Mesenchymal stem cell (in vitro differentiated cells and primary cell): ENCODE results near the gene CXCR3.

Experiments used
- DNase-seq: peaks from one replicate; pipeline ENCODE4 v3.0.0-alpha.2; 2013
- H2AFZ ChIP-seq: one replicate; pipeline ENCODE4 v1.6.1; 2013; ENCODE audit warnings: low read depth, mild to moderate bottlenecking, control low read depth, inconsistent platforms, low read length, moderate library complexity
- H2AK5ac ChIP-seq: 2 replicates; pipeline ENCODE4 v1.6.1; 2013; ENCODE audit warnings: low read length, moderate library complexity, mild to moderate bottlenecking, inconsistent platforms; ENCODE audit not compliant: severe bottlenecking
- H2BK120ac ChIP-seq: one replicate; pipeline ENCODE4 v1.6.1; 2013; ENCODE audit warnings: low read depth, mild to moderate bottlenecking, inconsistent platforms, low read length, moderate library complexity
- H2BK12ac ChIP-seq, 2 experiments: one replicate each; pipeline ENCODE4 v1.6.1; 2013; ENCODE audit warnings: inconsistent platforms in 2 of 2, low read length in 2 of 2, mild to moderate bottlenecking in 2 of 2, moderate library complexity in 2 of 2, control low read depth in 1 of 2
- H2BK15ac ChIP-seq: one replicate; pipeline ENCODE4 v1.6.1; 2013; ENCODE audit warnings: mild to moderate bottlenecking, low read depth, inconsistent platforms; ENCODE audit not compliant: poor library complexity, severe bottlenecking
- H2BK5ac ChIP-seq: 2 replicates; pipeline ENCODE4 v1.6.1; 2013; ENCODE audit warnings: low read depth, mild to moderate bottlenecking, low read length, control low read depth, inconsistent platforms; ENCODE audit not compliant: poor library complexity, severe bottlenecking
- H3K14ac ChIP-seq, 2 experiments: one replicate each; pipeline ENCODE4 v1.6.1; 2013; ENCODE audit warnings: inconsistent platforms in 2 of 2, low read length in 2 of 2, control low read depth in 1 of 2, mild to moderate bottlenecking in 1 of 2, moderate library complexity in 1 of 2
- H3K18ac ChIP-seq, 2 experiments: one replicate each; pipeline ENCODE4 v1.6.1; 2013; ENCODE audit warnings: inconsistent platforms in 2 of 2, low read length in 2 of 2, control low read depth in 1 of 2, low read depth in 1 of 2, mild to moderate bottlenecking in 1 of 2
- H3K23ac ChIP-seq, 2 experiments: one replicate each; pipeline ENCODE4 v1.6.1; 2013; ENCODE audit warnings: inconsistent platforms in 2 of 2, low read length in 2 of 2, mild to moderate bottlenecking in 2 of 2, moderate library complexity in 2 of 2, control low read depth in 1 of 2
- H3K27ac ChIP-seq: 2 replicates; pipeline ENCODE4 v1.5.1; 2013; ENCODE audit warnings: mild to moderate bottlenecking, moderate library complexity, low read length, control low read depth, inconsistent platforms; ENCODE audit not compliant: poor library complexity, severe bottlenecking
- H3K27me3 ChIP-seq, 2 experiments: 2 replicates each; pipeline versions ENCODE4 v1.6.1 to v1.7.0; 2013; ENCODE audit warnings: low read length in 2 of 2, mild to moderate bottlenecking in 2 of 2, moderate library complexity in 2 of 2, control low read depth in 1 of 2, inconsistent platforms in 1 of 2; ENCODE audit not compliant: control insufficient read depth in 1 of 2, insufficient read depth in 1 of 2
- H3K36me3 ChIP-seq, 2 experiments: 2 replicates each; pipeline versions ENCODE4 v1.6.1 to v1.7.0; 2013; ENCODE audit warnings: low read length in 2 of 2, control low read depth in 1 of 2, inconsistent platforms in 1 of 2, low read depth in 1 of 2, mild to moderate bottlenecking in 1 of 2; ENCODE audit not compliant: insufficient read depth in 2 of 2, control insufficient read depth in 1 of 2
- H3K4ac ChIP-seq, 2 experiments: one replicate each; pipeline ENCODE4 v1.6.1; 2013; ENCODE audit warnings: inconsistent platforms in 2 of 2, low read length in 2 of 2, mild to moderate bottlenecking in 2 of 2, moderate library complexity in 2 of 2, control low read depth in 1 of 2, low read depth in 1 of 2
- H3K4me1 ChIP-seq: 2 replicates; pipeline ENCODE4 v1.6.1; 2013; ENCODE audit warnings: low read depth, low read length, control low read depth; ENCODE audit not compliant: control insufficient read depth, insufficient read depth
- H3K4me2 ChIP-seq: 2 replicates; pipeline ENCODE4 v1.6.1; 2013; ENCODE audit warnings: low read length, mild to moderate bottlenecking, inconsistent platforms; ENCODE audit not compliant: poor library complexity, severe bottlenecking
- H3K4me3 ChIP-seq, 2 experiments: 2 replicates each; pipeline versions ENCODE4 v1.5.1 to v1.7.0; 2013; ENCODE audit warnings: low read length in 2 of 2, mild to moderate bottlenecking in 2 of 2, control low read depth in 1 of 2, low read depth in 1 of 2; ENCODE audit not compliant: insufficient read depth in 1 of 2
- H3K79me1 ChIP-seq: replicated peaks from 2 replicates; pipeline ENCODE4 v1.6.1; 2013; ENCODE audit warnings: mild to moderate bottlenecking, control low read depth, low read length, inconsistent platforms; ENCODE audit not compliant: poor library complexity, severe bottlenecking
- H3K9ac ChIP-seq: 2 replicates; pipeline ENCODE4 v1.7.0; 2013; ENCODE audit warnings: mild to moderate bottlenecking, low read length, moderate library complexity
- H3K9me3 ChIP-seq: 2 replicates; pipeline ENCODE4 v1.7.0; 2013; ENCODE audit warnings: mild to moderate bottlenecking, low read length; ENCODE audit not compliant: control insufficient read depth
- H4K8ac ChIP-seq: one replicate; pipeline ENCODE4 v1.6.1; 2013; ENCODE audit warnings: inconsistent platforms, mild to moderate bottlenecking, low read length, moderate library complexity
- H4K91ac ChIP-seq: one replicate; pipeline ENCODE4 v1.6.1; 2013; ENCODE audit warnings: mild to moderate bottlenecking, low read length, inconsistent platforms
- WGBS: methylation state at CpG from one replicate; pipeline ENCODE4 v1.1.7; 2013; ENCODE audit warnings: mixed read lengths; 5-methylcytosine and 5-hydroxymethylcytosine counted together

The CXCR3 gene

DNA sequence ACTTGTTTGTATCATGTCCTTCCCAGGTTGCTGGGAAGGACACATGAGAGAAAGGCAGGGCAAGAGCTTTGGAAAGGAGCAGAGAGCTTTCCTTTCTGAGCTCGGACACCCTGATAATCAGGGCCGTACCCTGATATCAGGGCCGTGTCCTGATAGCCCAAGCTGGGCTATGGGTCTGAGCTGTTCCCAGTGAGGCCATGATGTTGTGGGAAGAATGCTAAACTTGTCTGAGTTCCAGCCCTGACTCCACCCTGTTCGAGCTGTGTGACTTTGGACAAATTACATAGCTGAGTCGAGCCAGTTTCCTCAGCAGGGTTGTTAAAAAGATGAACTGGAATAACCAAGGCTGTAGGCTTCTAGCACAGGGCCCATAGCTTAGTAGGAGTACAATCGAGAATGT lies 3.3 kb upstream of the CXCR3 start:
- Histone ChIP-seq H2AK5ac (no peak overlapping the region), H3K9ac (no peak overlapping the region), H2BK12ac (no peak overlapping the region), H4K8ac (no peak overlapping the region), H2AFZ (no peak overlapping the region), H2BK15ac (no peak overlapping the region), H3K23ac (no peak overlapping the region), H3K4ac (no peak overlapping the region), H3K27me3 (no peaks in the 10 kb centered on the region), H3K4me2 (no peak overlapping the region), H2BK120ac (no peak overlapping the region), H3K4me3 (no peak overlapping the region), H3K36me3 (peaks cover 0 to 29% of the 10 kb centered on the region in 2 experiments), H3K14ac (no peak overlapping the region), H3K18ac (no peak overlapping the region), H3K4me1 (peaks cover 10% of the 10 kb centered on the region), H3K27ac (no peak overlapping the region), H3K9me3 (no peaks in the 10 kb centered on the region), H2BK5ac (no peak overlapping the region), H3K79me1 (peaks cover 1% of the 10 kb centered on the region), H4K91ac (no peak overlapping the region)
- WGBS = 90% methylated on average over 6 of the region's 6 CpGs
- DNase-seq = no peak

DNA sequence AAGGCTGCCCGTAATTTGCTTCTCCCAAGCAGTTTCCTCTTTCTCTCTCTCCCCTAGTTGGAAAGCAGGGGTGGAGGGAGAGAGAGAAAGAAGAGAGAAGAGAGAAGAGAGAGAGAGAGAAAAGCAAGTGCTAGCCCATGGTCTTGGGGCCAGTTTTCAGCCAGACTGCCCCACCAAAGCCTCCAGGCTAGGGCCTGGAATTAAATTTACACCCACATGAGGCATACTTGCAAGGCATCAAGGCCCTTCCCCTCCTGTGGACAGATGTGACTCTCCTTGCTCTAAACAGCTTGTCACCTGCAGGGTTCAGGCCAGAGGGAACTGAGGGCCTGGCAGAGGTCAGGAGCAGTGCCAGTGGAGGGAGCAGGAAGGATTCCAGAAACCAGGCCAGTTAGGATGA lies 1.7 kb upstream of the CXCR3 start:
- no peak overlapping the region for H3K14ac ChIP-seq
- no peak overlapping the region for H3K27ac ChIP-seq
- H2AK5ac ChIP-seq = no peak overlapping the region
- no peak overlapping the region for H2BK12ac ChIP-seq
- H4K91ac ChIP-seq = no peak overlapping the region
- no peak overlapping the region for H3K4me3 ChIP-seq
- no peaks in the 10 kb centered on the region for H3K9me3 ChIP-seq
- H2AFZ ChIP-seq = no peak overlapping the region
- H3K36me3 ChIP-seq = peaks cover 7 to 45% of the 10 kb centered on the region in 2 experiments
- no peak overlapping the region for H3K9ac ChIP-seq
- no peak overlapping the region for H4K8ac ChIP-seq
- H2BK5ac ChIP-seq = no peak overlapping the region
- H3K18ac ChIP-seq = no peak overlapping the region
- no peak overlapping the region for H2BK15ac ChIP-seq
- no peak overlapping the region for H2BK120ac ChIP-seq
- no peak overlapping the region for H3K4ac ChIP-seq
- peaks cover 0 to 11% of the 10 kb centered on the region in 2 experiments for H3K27me3 ChIP-seq
- no peak for DNase-seq
- H3K4me1 ChIP-seq = peaks cover 10% of the 10 kb centered on the region
- peaks cover 4% of the 10 kb centered on the region for H3K79me1 ChIP-seq
- WGBS = no CpG with 5 or more reads among the region's 1 CpG
- no peak overlapping the region for H3K4me2 ChIP-seq
- no peak overlapping the region for H3K23ac ChIP-seq

DNA sequence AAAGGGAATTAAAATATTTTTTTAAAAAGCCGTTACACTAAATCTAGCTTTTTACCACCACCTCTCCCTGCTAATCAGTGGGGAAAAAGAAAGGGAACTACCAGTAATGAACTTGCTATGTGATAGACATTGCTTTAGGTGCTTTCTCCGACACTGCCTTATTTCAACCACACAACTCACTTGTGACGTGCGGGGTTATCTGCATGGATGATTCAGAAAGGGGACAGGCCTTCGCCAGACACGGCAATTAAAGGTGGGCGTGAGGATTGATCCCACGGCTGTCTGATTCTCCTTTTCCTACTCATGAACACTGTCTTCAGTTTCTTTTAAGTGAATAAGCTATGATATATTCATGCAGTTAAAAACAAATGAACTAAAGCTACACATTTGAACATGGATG lies 882 bp upstream of the CXCR3 start:
- peaks cover 10% of the 10 kb centered on the region for H3K4me1 ChIP-seq
- WGBS = 90% methylated on average over 2 of the region's 8 CpGs
- H2BK12ac ChIP-seq = no peak overlapping the region
- DNase-seq = no peak
- H3K23ac ChIP-seq = no peak overlapping the region
- H2AFZ ChIP-seq = no peak overlapping the region
- H3K79me1 ChIP-seq = peaks cover 7% of the 10 kb centered on the region
- no peak overlapping the region for H3K4me2 ChIP-seq
- H3K9ac ChIP-seq = no peak overlapping the region
- no peak overlapping the region for H4K8ac ChIP-seq
- peaks cover 0 to 12% of the 10 kb centered on the region in 2 experiments for H3K27me3 ChIP-seq
- H3K27ac ChIP-seq = no peak overlapping the region
- H3K4ac ChIP-seq = no peak overlapping the region
- no peak overlapping the region for H3K14ac ChIP-seq
- H2BK5ac ChIP-seq = no peak overlapping the region
- no peaks in the 10 kb centered on the region for H3K9me3 ChIP-seq
- no peak overlapping the region for H2BK15ac ChIP-seq
- no peak overlapping the region for H2AK5ac ChIP-seq
- no peak overlapping the region for H2BK120ac ChIP-seq
- H3K18ac ChIP-seq = no peak overlapping the region
- H4K91ac ChIP-seq = no peak overlapping the region
- no peak overlapping the region for H3K4me3 ChIP-seq
- H3K36me3 ChIP-seq = peaks cover 14 to 51% of the 10 kb centered on the region in 2 experiments

DNA sequence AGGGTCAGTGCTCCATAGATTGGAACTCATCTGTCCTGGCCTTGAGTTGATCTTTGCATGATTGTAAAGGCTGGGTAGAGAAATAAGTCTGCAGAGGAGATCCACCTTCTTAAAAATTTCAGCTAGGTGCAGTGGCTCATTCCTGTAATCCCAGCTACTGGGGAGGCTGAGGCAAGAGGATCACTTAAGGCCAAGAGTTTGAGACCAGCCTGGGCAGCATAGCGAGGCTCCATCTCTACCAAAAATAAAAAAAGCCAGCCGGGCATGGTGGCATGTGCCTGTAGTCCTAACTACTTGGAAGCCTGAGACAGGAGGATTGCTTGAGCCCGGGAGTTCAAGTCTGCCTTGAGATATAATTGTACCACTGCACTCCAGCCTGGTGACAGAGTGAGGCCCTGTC lies 476 bp upstream of the CXCR3 start:
- peaks cover 10% of the 10 kb centered on the region for H3K4me1 ChIP-seq
- H3K14ac ChIP-seq = no peak overlapping the region
- no peak overlapping the region for H2AK5ac ChIP-seq
- H4K8ac ChIP-seq = no peak overlapping the region
- H3K27me3 ChIP-seq = peaks cover 0 to 12% of the 10 kb centered on the region in 2 experiments
- DNase-seq = no peak
- H2BK12ac ChIP-seq = no peak overlapping the region
- peaks cover 7% of the 10 kb centered on the region for H3K79me1 ChIP-seq
- H3K9ac ChIP-seq = no peak overlapping the region
- peaks cover 15 to 55% of the 10 kb centered on the region in 2 experiments for H3K36me3 ChIP-seq
- H3K9me3 ChIP-seq = no peaks in the 10 kb centered on the region
- no peak overlapping the region for H3K23ac ChIP-seq
- no peak overlapping the region for H2BK15ac ChIP-seq
- no peak overlapping the region for H3K4me2 ChIP-seq
- 100% methylated on average over 3 of the region's 3 CpGs for WGBS
- no peak overlapping the region for H2BK120ac ChIP-seq
- H3K4ac ChIP-seq = no peak overlapping the region
- no peak overlapping the region for H4K91ac ChIP-seq
- no peak overlapping the region for H3K27ac ChIP-seq
- H3K18ac ChIP-seq = no peak overlapping the region
- no peak overlapping the region for H3K4me3 ChIP-seq
- no peak overlapping the region for H2AFZ ChIP-seq
- no peak overlapping the region for H2BK5ac ChIP-seq
